Upper lobe of left lung (tissue), 4 donors: ENCODE results near the gene RASIP1.

Experiments
- CTCF ChIP-seq, 6 experiments: fragments of 450-650 bp in 4 of 6; fragments of 200-600 bp in 2 of 6; sonication (generic) in 2 of 6; IDR thresholded peaks; one replicate each; pipeline ENCODE4 v1.5.1; 2016 to 2019; ENCODE audit warnings: antibody characterized with exemption in 6 of 6
- POLR2A ChIP-seq, 4 donors: fragments of 450-650 bp; IDR thresholded peaks; one replicate each; pipeline ENCODE4 v1.5.1; 2016 to 2017; ENCODE audit warnings: antibody characterized with exemption in 4 of 4, mild to moderate bottlenecking in 2 of 4

DNA sequence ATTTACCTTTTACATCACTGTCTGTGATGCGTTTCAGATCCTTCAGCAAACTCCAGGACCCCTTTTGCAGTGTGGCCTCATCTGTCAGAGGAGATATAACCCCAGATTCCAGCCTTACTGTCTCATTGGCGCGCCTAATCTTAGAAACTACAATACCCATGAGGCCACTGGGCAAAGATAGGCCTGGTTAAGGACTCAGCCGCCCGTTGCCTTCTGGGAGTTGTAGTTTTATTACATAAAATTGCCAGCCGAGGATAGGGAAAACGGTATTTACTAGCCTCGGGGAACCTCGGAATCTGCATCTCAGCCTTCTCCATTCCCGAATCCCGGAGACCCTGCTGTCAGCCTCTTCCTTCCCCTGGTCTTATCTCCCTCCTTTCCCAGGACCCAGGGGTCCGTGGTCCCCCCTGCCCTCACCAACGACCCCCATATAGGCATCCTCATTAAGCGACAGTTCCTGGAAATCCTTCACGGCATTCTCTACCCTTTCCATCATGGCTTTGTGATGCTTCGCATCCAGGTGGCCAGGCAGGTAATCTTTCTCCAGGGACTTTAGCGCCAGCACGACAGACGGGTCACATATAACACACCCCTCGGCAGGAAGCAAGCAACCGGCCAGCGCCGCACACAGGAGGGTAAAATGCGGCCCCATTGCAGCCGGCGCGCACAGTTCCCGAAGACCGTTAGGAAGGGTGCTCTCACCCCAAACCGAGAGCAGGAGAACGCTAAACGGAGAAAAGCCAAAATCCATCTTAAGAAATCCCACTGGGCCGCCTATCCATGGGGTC is 5.0 kb upstream of the RASIP1 start:
- no peak for TF ChIP-seq CTCF (IDR thresholded peaks at IDR 0.05)
- TF ChIP-seq POLR2A (IDR thresholded peaks at IDR 0.05): no peak
